Activated CD4-positive, alpha-beta T cell treated with anti-CD3 and anti-CD28 coated beads for 36 hours (primary cell): ENCODE results near the gene AOC2. TPM values are rescaled to one million over a fixed set of nuclear protein-coding genes. Genes with fewer than 3 reads are reported as not detected.
"Not testable (repeated sequence)": the region's sequence is repeated elsewhere in the genome, so short reads cannot be mapped to it uniquely, and the experiment has no call there.

Experiments
- ATAC-seq: fragments of 200-7000 bp; cut with Tn5 transposase; one replicate; pipeline ENCODE4 v1.10.0; 2021; ENCODE audit warnings: mild to moderate bottlenecking, moderate library complexity
- CTCF ChIA-PET: fragments of 350-600 bp; sonication (Branson Sonifier 250); formaldehyde crosslinking; loops from one replicate; lab custom pipeline; 2021; ENCODE audit warnings: antibody characterized with exemption; lab: Charles Lee
- POLR2A ChIA-PET: fragments of 350-600 bp; sonication (Branson Sonifier 250); formaldehyde crosslinking; loops from one replicate; lab custom pipeline; 2021; ENCODE audit warnings: antibody characterized with exemption, inconsistent platforms; lab: Charles Lee
- DNase-seq: peaks from one replicate; pipeline ENCODE4 v3.0.0-alpha.2; 2020
- H3K27ac Mint-ChIP-seq: one replicate; pipeline ENCODE4 v1.8.0; 2021; ENCODE audit warnings: mixed read lengths
- H3K27me3 Mint-ChIP-seq: one replicate; pipeline ENCODE4 v1.8.0; 2021; ENCODE audit warnings: mixed read lengths
- H3K36me3 Mint-ChIP-seq: one replicate; pipeline ENCODE4 v1.8.0; 2021; ENCODE audit warnings: low read depth, mixed read lengths
- H3K4me1 Mint-ChIP-seq: one replicate; pipeline ENCODE4 v1.8.0; 2021; ENCODE audit warnings: mixed read lengths
- H3K4me3 Mint-ChIP-seq: one replicate; pipeline ENCODE4 v1.8.0; 2021; ENCODE audit warnings: mild to moderate bottlenecking, moderate library complexity, mixed read lengths
- H3K9me3 Mint-ChIP-seq: one replicate; pipeline ENCODE4 v1.8.0; 2021; ENCODE audit warnings: low read depth, mixed read lengths
- intact Hi-C, 2 experiments: fragments of 100-400 bp; cut with DNase I in 1 of 2; cut with micrococcal nuclease in 1 of 2; formaldehyde crosslinking; loops; one replicate each; pipeline versions ENCODE4 v1.14.2 to v1.15.1; 2022 to 2024; cut with DNase I, micrococcal nuclease
- total RNA-seq, 2 experiments: library from RNA; stranded (reverse); gene quantifications; one replicate each; pipeline ENCODE4 v1.2.3, GENCODE V29; 2021

AOC2 gene
- total RNA-seq, 2 experiments from 2014 or later, result 1.7 to 1.9 TPM

DNA sequence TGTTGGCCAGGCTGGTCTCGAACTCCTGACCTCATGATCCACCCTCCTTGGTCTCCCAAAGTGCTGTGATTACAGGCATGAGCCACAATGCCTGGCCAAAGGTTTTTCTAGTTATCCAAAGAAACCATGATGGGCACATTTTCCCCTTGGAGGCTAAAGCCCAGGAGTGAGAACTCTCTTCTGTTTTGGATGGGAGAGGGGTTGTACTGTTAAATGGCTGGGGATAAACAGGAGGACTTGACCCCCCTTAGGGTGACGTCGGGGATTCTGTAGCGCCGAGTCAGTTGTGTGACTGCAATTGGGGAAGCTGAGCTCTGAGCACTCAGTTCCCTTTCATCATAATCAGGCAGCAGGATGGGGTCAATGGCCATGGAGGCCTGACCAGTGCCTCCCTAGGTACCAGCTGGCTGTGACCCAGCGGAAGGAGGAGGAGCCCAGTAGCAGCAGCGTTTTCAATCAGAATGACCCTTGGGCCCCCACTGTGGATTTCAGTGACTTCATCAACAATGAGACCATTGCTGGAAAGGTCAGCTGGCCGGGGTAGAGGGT is 10.7 kb downstream of the AOC2 start:
- Mint-ChIP-seq H3K27ac (no peak overlapping the region), H3K27me3 (no peaks in the 10 kb centered on the region), H3K9me3 (no peaks in the 10 kb centered on the region), H3K4me3 (no peak overlapping the region), H3K36me3 (no peaks in the 10 kb centered on the region), H3K4me1 (no peaks in the 10 kb centered on the region)
- ChIA-PET POLR2A (no interaction called here), CTCF (interaction anchor here (0.7 to 0.9 kb wide), 3 partner anchors 12 to 88 kb away, joined by 3 to 5 read pairs (median 3); no protein-coding TSS in a partner anchor)
- intact Hi-C loops, result no loop called here
- DNase-seq, result no peak
- ATAC-seq, result no peak

GRCh38 chr17:42856093-42856492 is 11.7 kb downstream of the AOC2 start:
- H3K4me3 Mint-ChIP-seq, H3K4me1 Mint-ChIP-seq, intact Hi-C loops, H3K27ac Mint-ChIP-seq, H3K36me3 Mint-ChIP-seq, H3K9me3 Mint-ChIP-seq, ATAC-seq, H3K27me3 Mint-ChIP-seq, DNase-seq: not testable (repeated sequence)
- ChIA-PET POLR2A (interaction anchor here (0.6 kb wide), 1 partner anchor 10 kb away, joined by 3 read pairs; no protein-coding TSS in a partner anchor), CTCF (interaction anchor here (0.7 to 0.8 kb wide), 3 partner anchors 11 to 301 kb away, joined by 3 to 5 read pairs (median 3); no protein-coding TSS in a partner anchor)

GRCh38 chr17:42856516-42856915 is 12.1 kb downstream of the AOC2 start:
- CTCF ChIA-PET, H3K4me3 Mint-ChIP-seq, DNase-seq, H3K27ac Mint-ChIP-seq, H3K27me3 Mint-ChIP-seq, H3K4me1 Mint-ChIP-seq, POLR2A ChIA-PET, H3K36me3 Mint-ChIP-seq, intact Hi-C loops, ATAC-seq, H3K9me3 Mint-ChIP-seq: not testable (repeated sequence)

DNA sequence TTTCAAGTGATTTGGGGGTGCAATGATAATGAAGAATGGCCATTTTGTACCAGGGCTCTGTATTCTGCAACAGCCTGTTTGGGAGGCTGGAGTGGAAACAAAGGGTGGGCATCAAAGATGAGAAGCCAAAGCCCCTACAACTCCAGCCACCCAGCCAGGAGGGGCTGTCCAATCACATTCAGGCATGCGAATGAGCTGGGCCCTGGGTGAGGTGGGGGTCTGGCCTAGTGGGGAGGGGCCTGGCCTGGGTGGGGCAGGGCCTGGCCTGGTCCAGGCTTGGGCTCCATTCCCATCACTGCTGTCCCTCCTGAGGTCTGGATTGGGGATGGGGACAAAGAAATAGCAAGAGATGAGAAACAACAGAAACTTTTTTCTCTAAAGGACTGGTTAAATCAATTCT is 13.0 kb downstream of the AOC2 start:
- intact Hi-C loops, result no loop called here

GRCh38 chr17:42865638-42866094 is 21.3 kb downstream of the AOC2 start:
- Mint-ChIP-seq H3K27me3 (peaks cover 5% of the 10 kb centered on the region), H3K36me3 (no peaks in the 10 kb centered on the region), H3K9me3 (no peaks in the 10 kb centered on the region), H3K4me3 (no peak overlapping the region), H3K27ac (no peak overlapping the region), H3K4me1 (no peaks in the 10 kb centered on the region)
- POLR2A ChIA-PET, result no interaction called here
- CTCF ChIA-PET, result interaction anchor here (0.7 kb wide), 1 partner anchor 47 kb away, joined by 3 read pairs; no protein-coding TSS in a partner anchor
- intact Hi-C loops, result no loop called here
- no peak for ATAC-seq
- no peak for DNase-seq

More for the DNA sequence above, 13.0 kb downstream of the AOC2 start:
- ATAC-seq, result no peak
- CTCF ChIA-PET, result no interaction called here
- no peak for DNase-seq
- H3K9me3 Mint-ChIP-seq, result no peaks in the 10 kb centered on the region
- no peaks in the 10 kb centered on the region for H3K4me1 Mint-ChIP-seq
- H3K27ac Mint-ChIP-seq, result no peak overlapping the region
- H3K36me3 Mint-ChIP-seq, result no peaks in the 10 kb centered on the region
- POLR2A ChIA-PET, result no interaction called here
- no peak overlapping the region for H3K4me3 Mint-ChIP-seq
- no peaks in the 10 kb centered on the region for H3K27me3 Mint-ChIP-seq

GRCh38 chr17:42866216-42866615 is 21.8 kb downstream of the AOC2 start:
- no peaks in the 10 kb centered on the region for H3K9me3 Mint-ChIP-seq
- CTCF ChIA-PET, result no interaction called here
- no peak overlapping the region for H3K4me3 Mint-ChIP-seq
- peaks cover 5% of the 10 kb centered on the region for H3K27me3 Mint-ChIP-seq
- H3K4me1 Mint-ChIP-seq, result no peaks in the 10 kb centered on the region
- no peak for DNase-seq
- POLR2A ChIA-PET, result no interaction called here
- H3K36me3 Mint-ChIP-seq, result no peaks in the 10 kb centered on the region
- intact Hi-C loops, result no loop called here
- no peak for ATAC-seq
- no peak overlapping the region for H3K27ac Mint-ChIP-seq

GRCh38 chr17:42866631-42867575 is 22.5 kb downstream of the AOC2 start:
- Mint-ChIP-seq H3K27me3 (peaks cover 5% of the 10 kb centered on the region), H3K4me1 (no peaks in the 10 kb centered on the region), H3K27ac (no peak overlapping the region), H3K9me3 (no peaks in the 10 kb centered on the region), H3K36me3 (no peaks in the 10 kb centered on the region), H3K4me3 (no peak overlapping the region)
- DNase-seq (no peak), ATAC-seq (no peak)
- POLR2A ChIA-PET, result no interaction called here
- CTCF ChIA-PET, result interaction anchor here (0.8 kb wide), 1 partner anchor 11 kb away, joined by 3 read pairs; no protein-coding TSS in a partner anchor
- intact Hi-C loops, result no loop called here

- not testable (repeated sequence) for H3K36me3 Mint-ChIP-seq
Observed at GRCh38 chr17:42867694-42868261, 23.4 kb downstream of the AOC2 start.

GRCh38 chr17:42868338-42868737 is 24.0 kb downstream of the AOC2 start:
- ATAC-seq (no peak), DNase-seq (no peak)
- Mint-ChIP-seq H3K27me3 (peaks cover 5% of the 10 kb centered on the region), H3K4me1 (no peaks in the 10 kb centered on the region), H3K27ac (no peak overlapping the region), H3K36me3 (no peaks in the 10 kb centered on the region), H3K9me3 (no peaks in the 10 kb centered on the region), H3K4me3 (no peak overlapping the region)
- intact Hi-C loops, result no loop called here
- CTCF ChIA-PET, result interaction anchor here (0.6 kb wide), 1 partner anchor 95 kb away, joined by 3 read pairs; no protein-coding TSS in a partner anchor
- POLR2A ChIA-PET, result no interaction called here

More at GRCh38 chr17:42867694-42868261, 23.4 kb downstream of the AOC2 start:
- H3K4me1 Mint-ChIP-seq, ATAC-seq, H3K27ac Mint-ChIP-seq, POLR2A ChIA-PET, DNase-seq, H3K9me3 Mint-ChIP-seq, intact Hi-C loops, H3K4me3 Mint-ChIP-seq, H3K27me3 Mint-ChIP-seq: not testable (repeated sequence)
- CTCF ChIA-PET, result interaction anchor here (0.8 kb wide), 1 partner anchor 12 kb away, joined by 3 read pairs; no protein-coding TSS in a partner anchor

DNA sequence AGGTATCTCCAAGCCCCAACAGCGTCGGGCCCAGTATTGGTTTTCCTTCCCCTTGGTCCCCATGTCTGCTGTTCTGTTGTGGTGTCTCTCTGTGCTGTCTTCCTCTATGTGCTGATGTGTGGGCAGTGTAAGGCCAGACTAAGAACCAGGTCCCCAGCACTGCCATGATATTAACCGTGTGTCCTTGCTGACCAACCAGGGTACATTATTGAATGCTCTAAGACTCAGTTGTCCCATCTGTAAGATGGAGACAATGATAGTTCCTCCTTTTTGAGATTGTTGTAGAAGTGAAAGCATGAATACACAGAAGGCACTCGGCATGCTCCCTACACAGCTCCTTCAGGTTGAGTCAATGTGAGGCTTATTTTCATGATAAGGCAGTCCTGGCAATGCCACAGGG is 27.3 kb downstream of the AOC2 start:
- no peak overlapping the region for H3K4me3 Mint-ChIP-seq
- no peaks in the 10 kb centered on the region for H3K4me1 Mint-ChIP-seq
- CTCF ChIA-PET, result no interaction called here
- ATAC-seq (no peak), DNase-seq (no peak)
- no peaks in the 10 kb centered on the region for H3K9me3 Mint-ChIP-seq
- H3K36me3 Mint-ChIP-seq, result no peaks in the 10 kb centered on the region
- H3K27me3 Mint-ChIP-seq, result peaks cover 5% of the 10 kb centered on the region
- H3K27ac Mint-ChIP-seq, result no peak overlapping the region
- POLR2A ChIA-PET, result no interaction called here
- intact Hi-C loops, result no loop called here

DNA sequence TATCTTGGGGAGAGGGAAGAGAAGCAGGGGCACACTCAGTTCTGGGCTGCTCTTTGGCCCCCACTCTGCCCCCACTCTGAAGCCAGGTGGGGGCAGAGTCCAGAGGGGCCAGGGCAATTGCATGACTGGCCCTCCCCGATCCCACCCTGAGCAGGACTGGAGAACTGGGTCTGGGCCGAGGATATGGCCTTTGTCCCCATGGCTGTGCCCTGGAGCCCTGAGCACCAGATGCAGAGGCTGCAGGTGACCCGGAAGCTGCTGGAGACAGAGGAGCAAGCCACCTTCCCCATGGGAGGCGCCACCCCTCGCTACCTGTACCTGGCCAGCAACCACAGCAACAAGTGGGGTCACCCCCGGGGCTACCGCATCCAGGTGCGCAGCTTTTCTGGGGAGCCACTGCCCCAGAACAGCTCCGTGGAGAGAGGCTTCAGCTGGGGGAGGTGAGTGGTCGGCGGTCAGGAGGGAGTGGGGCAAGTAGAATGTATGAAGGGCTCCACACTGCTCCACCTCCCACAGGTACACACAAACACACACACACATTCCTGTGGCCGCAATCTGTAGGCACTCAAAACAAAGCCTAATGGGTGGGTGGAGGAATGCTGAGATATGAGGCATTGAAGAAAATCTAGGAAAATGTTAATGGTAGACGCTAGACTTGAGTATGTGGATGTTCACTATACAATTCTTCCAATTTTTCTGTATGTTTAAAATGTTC is 28.0 kb downstream of the AOC2 start:
- POLR2A ChIA-PET, result no interaction called here
- Mint-ChIP-seq H3K9me3 (no peaks in the 10 kb centered on the region), H3K27ac (no peak overlapping the region), H3K27me3 (peaks cover 6% of the 10 kb centered on the region), H3K36me3 (no peaks in the 10 kb centered on the region), H3K4me3 (no peak overlapping the region), H3K4me1 (no peaks in the 10 kb centered on the region)
- intact Hi-C loops, result no loop called here
- no peak for ATAC-seq
- DNase-seq, result no peak
- CTCF ChIA-PET, result no interaction called here
